Measurements from ENCODE around the gene CAPN13. TPM values are rescaled to one million over a fixed set of nuclear protein-coding genes. Genes with fewer than 3 reads are reported as not detected.

Gene CAPN13
- polyA plus RNA-seq, 1 experiment, result not detected

DNA sequence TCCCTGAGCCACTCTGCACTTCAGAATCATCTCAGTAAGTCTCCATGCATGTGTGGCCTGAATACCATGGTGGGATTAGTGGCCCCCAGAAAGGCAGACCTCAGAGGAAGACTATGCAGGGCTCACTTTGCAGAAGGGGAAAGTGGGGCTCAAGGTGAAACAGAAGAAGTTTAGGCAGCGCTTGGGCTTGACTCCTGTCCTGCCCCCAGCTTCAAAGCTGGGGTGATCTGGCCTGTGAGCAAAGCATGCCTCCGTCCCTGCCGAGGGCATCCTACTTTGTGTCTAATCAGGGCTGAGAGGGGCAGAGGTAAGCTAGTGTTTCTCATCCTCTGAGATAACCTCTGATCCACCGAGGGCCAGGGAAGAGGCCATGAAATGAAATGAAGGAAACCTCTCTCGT, 7.9 kb downstream of the CAPN13 start:
- H3K27me3 ChIP-seq (ENCODE audit: control insufficient read depth, insufficient read depth, low read length), result peaks cover 1% of the 10 kb centered on the region; the same call in 1 of the 2 replicates
- no peak overlapping the region for H3K4me3 ChIP-seq (ENCODE audit: low read depth, low read length)
- H3K36me3 ChIP-seq (ENCODE audit: control insufficient read depth, insufficient read depth, low read length), result no peaks in the 10 kb centered on the region
- TF ChIP-seq, protein P1, sequence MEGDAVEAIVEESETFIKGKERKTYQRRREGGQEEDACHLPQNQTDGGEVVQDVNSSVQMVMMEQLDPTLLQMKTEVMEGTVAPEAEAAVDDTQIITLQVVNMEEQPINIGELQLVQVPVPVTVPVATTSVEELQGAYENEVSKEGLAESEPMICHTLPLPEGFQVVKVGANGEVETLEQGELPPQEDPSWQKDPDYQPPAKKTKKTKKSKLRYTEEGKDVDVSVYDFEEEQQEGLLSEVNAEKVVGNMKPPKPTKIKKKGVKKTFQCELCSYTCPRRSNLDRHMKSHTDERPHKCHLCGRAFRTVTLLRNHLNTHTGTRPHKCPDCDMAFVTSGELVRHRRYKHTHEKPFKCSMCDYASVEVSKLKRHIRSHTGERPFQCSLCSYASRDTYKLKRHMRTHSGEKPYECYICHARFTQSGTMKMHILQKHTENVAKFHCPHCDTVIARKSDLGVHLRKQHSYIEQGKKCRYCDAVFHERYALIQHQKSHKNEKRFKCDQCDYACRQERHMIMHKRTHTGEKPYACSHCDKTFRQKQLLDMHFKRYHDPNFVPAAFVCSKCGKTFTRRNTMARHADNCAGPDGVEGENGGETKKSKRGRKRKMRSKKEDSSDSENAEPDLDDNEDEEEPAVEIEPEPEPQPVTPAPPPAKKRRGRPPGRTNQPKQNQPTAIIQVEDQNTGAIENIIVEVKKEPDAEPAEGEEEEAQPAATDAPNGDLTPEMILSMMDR (IDR thresholded peaks at IDR 0.05; ENCODE audit: insufficient read depth, low read depth, low read length), result no peak
- no peak for DNase-seq (ENCODE audit: low read depth)
- CTCF ChIA-PET, result interaction anchor here (0.7 kb wide), 1 partner anchor 10 kb away, joined by 3 read pairs; no protein-coding TSS in a partner anchor
- POLR2A ChIA-PET, result no interaction called here

DNA sequence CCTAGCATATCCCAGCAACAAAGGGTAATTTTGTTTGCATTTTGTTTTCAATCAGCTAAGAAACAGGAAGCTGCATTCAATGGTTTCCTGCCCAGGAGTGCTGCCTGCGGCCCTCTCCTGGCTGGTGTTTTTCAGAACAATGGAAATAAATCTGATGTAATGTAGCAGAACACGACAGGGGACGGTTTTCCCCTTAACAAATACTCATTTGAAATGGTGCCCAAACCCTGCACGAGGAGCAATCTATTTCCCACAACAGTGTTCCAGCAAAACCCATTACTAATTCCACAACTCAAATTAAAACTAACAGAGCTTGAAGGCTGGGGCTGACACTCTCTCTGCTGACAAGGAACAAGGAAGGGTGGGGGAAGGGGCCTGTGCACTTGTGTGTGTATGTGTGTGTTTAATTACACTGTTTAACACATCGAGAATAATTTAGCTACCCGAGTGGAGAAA, 8.7 kb downstream of the CAPN13 start:
- DNase-seq (ENCODE audit: low read depth), result no peak
- ChIA-PET CTCF (no interaction called here), POLR2A (no interaction called here)
- H3K36me3 ChIP-seq (ENCODE audit: control insufficient read depth, insufficient read depth, low read length), result no peaks in the 10 kb centered on the region
- H3K27me3 ChIP-seq (ENCODE audit: control insufficient read depth, insufficient read depth, low read length), result peaks cover 1% of the 10 kb centered on the region; the same call in 1 of the 2 replicates
- TF ChIP-seq, protein P1 (IDR thresholded peaks at IDR 0.05; ENCODE audit: insufficient read depth, low read depth, low read length), result no peak
- H3K4me3 ChIP-seq (ENCODE audit: low read depth, low read length), result no peak overlapping the region

DNA sequence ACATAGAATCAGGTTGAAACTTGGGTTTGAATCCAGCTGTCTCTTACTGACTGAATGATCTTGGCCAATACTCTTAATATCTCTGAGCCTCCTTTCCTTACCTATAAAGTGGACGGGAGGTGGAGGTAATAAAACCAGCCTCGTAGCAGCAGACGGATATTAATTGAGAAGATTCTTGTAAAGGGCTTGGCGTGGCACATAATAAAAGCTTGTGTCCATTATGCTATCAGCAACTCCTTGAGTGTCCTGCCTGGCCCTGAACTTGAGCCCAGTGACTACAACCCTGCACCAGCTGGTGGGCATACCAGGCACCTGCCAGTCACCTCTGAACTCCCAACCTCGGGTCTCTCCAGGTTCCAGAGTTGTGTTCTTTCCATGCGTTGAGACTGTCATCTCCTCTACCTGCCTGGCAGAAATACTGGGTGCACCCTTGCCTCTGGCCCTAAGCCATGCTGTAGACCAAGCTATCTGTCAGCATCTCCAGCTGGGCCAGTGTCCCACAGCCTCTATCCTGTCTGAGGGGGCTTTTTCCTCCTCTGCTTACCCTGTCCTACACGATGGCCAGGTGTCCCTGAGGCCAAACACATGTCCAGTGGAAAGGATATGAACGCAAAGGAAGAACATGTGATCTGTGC, 9.7 kb downstream of the CAPN13 start:
- Histone ChIP-seq H3K27me3 (ENCODE audit: control insufficient read depth, insufficient read depth, low read length) (peaks cover 1% of the 10 kb centered on the region; the same call in 1 of the 2 replicates), H3K36me3 (ENCODE audit: control insufficient read depth, insufficient read depth, low read length) (no peaks in the 10 kb centered on the region), H3K4me3 (ENCODE audit: low read depth, low read length) (no peak overlapping the region)
- TF ChIP-seq, protein P1 (IDR thresholded peaks at IDR 0.05; ENCODE audit: insufficient read depth, low read depth, low read length), result no peak
- ChIA-PET POLR2A (no interaction called here), CTCF (no interaction called here)
- DNase-seq (ENCODE audit: low read depth), result no peak

DNA sequence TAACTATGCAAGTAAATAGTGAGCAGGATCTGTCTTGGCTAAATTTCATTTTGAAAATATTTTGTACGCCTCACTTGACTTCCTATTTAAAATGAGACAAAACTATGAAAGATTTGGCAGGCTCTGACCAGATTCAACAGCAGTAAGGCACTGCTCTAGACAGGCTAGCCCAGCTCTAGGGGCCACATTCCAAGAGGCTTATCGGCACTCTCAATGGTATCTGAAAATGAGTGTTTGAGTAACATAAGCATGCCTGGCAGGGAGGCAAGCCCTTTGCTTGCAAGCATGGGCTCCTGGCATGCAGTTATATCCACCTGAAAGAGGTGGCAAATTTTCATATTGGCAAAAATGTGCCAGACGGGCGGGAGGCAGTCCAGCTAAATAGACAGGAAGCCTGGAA, 10.5 kb downstream of the CAPN13 start:
- CTCF ChIA-PET, result interaction anchor here (1.1 kb wide), 1 partner anchor 82 kb away, joined by 3 read pairs; no protein-coding TSS in a partner anchor
- H3K36me3 ChIP-seq (ENCODE audit: control insufficient read depth, insufficient read depth, low read length), result no peaks in the 10 kb centered on the region
- peaks cover 1% of the 10 kb centered on the region; the same call in 1 of the 2 replicates for H3K27me3 ChIP-seq (ENCODE audit: control insufficient read depth, insufficient read depth, low read length)
- H3K4me3 ChIP-seq (ENCODE audit: low read depth, low read length), result no peak overlapping the region
- TF ChIP-seq, protein P1 (IDR thresholded peaks at IDR 0.05; ENCODE audit: insufficient read depth, low read depth, low read length), result no peak
- no peak for DNase-seq (ENCODE audit: low read depth)
- POLR2A ChIA-PET, result no interaction called here

DNA sequence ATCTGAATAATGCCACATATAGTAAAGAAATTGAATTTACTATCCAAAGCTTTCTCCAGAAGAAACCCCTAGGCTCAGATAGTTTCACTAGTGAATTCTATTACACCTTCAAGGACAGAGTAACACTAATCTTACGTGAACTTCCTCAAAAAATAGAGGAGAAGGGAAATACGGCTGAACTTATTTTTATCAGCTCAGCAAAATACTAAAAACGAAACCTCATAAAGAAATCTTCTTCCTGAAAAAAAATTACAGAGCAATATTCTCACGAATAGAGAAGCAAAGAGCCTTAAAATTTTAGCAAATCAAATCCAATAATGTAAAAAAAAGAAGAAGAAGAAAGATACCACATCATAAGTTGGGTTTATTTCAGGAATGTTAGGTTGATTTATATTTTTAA, 14.7 kb downstream of the CAPN13 start:
- Histone ChIP-seq H3K36me3 (ENCODE audit: control insufficient read depth, insufficient read depth, low read length) (no peaks in the 10 kb centered on the region), H3K4me3 (ENCODE audit: low read depth, low read length) (no peak overlapping the region), H3K27me3 (ENCODE audit: control insufficient read depth, insufficient read depth, low read length) (no peaks in the 10 kb centered on the region)
- no peak for DNase-seq (ENCODE audit: low read depth)
- TF ChIP-seq, protein P1 (IDR thresholded peaks at IDR 0.05; ENCODE audit: insufficient read depth, low read depth, low read length), result no peak
- CTCF ChIA-PET, result no interaction called here
- POLR2A ChIA-PET, result no interaction called here
